Activated CD8-positive, alpha-beta memory T cell treated with anti-CD3 and anti-CD28 coated beads for 36 hours (primary cell): Measurements from ENCODE around the gene HMGB1. TPM values are rescaled to one million over a fixed set of nuclear protein-coding genes. Genes with fewer than 3 reads are reported as not detected.

Experiments used
- CTCF ChIA-PET: fragments of 350-600 bp; sonication (Branson Sonifier 250); formaldehyde crosslinking; loops from one replicate; lab custom pipeline; 2021; ENCODE audit warnings: antibody characterized with exemption; lab: Charles Lee
- POLR2A ChIA-PET: fragments of 350-600 bp; sonication (Branson Sonifier 250); formaldehyde crosslinking; loops from one replicate; lab custom pipeline; 2021; ENCODE audit warnings: antibody characterized with exemption; lab: Charles Lee
- total RNA-seq, 2 experiments: library from RNA; stranded (reverse); gene quantifications; one replicate each; pipeline ENCODE4 v1.2.3, GENCODE V29; 2021

The HMGB1 gene
- total RNA-seq, result 100 to 1,000 TPM; 743 to 745 TPM

DNA sequence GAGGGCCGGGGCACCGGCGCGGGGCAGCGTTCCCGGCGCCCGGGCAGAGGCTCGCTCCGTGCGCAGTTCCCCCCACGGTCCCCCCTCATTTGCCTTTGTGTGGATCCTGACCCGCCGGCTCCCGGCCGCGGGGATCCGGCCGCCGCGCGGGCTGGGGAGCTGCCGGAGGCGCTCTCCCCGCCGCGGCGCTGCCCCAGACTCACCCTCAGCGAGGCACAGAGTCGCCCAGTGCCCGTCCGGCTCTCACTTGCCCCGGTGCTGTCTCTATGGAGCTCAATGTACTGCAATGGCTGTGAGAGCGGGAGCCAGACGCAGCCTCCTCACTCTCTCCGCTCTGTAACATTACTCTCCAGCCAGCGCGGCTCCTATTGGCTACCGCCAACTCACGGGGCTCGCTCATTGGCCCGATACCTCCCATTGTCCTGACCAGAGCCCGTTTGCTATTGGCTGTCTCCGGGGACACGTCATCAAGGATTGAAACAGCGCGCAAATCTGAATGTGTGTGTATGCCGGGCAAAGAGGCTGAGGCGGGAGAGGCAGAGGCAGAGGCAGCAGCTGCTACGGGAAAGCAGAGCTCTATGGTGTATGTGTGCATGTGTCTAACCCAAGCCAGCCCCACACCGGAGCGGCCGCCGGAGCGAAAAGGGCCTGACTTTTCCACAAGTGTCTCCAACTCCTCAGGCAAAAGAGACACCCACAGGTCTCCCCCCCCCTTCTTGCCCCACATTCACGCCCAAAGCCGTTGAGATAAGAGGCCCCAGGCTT is at the start of gene HMGB1:
Gene HMGB1 (minus strand): TSS at position 344 of the 765 bp plus-strand sequence. CDS start 2,256 bp downstream, outside the sequence.
- ChIA-PET POLR2A (interaction anchor here (0.8 to 3.4 kb wide), 4 partner anchors 71 to 902 kb away, joined by 3 to 32 read pairs (median 5); partner anchors contain the start of gene USPL1), CTCF (interaction anchor here (1.2 kb wide), 1 partner anchor 152 kb away, joined by 5 read pairs; the partner anchor contains the start of gene USPL1)

DNA sequence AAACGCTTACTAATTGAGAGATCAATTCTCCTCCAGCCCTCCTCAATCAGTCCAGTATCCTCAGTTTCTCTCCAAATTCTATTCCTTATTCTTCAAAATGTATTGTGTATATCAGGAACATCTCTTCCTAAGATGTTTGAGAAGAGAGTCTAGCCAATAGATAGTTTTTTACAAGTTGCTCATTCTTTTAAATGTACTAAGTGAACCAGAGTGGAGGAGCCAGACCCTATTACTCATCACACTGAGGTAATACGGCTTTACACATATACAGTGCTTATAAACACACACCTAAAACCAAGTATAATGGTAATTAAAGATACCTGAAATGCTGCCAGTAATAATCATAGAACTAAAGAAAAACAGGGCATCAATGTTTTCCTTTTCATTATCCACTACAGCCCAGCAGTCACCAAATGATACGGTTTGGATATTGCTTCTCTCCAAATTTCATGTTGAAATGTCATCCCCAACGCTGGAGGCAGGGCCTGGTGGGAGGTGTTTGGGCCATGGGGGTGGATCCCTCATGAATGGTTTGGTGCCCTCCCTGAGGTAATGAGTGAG is 45.2 kb upstream of the HMGB1 start:
- ChIA-PET POLR2A (no interaction called here), CTCF (no interaction called here)

DNA sequence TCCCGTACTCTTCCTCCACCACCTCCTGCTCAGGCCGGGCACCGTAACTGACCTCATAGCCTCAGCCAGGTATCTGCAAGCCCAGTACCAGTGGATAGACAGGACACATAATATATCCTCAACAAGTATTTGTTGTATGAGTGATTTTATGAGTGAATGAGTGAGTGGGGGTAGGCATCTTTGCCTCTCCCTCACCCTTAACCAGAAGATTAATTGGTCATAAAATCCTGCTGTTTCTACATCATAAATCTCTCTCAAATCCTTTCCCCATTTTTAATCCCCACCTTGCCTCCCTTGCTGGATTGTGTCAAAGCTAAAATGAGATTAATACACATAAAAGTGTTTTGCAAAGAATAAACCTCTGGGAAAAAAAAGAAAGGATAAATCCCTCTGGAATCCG is 44.4 kb upstream of the HMGB1 start:
- ChIA-PET POLR2A (no interaction called here), CTCF (no interaction called here)

DNA sequence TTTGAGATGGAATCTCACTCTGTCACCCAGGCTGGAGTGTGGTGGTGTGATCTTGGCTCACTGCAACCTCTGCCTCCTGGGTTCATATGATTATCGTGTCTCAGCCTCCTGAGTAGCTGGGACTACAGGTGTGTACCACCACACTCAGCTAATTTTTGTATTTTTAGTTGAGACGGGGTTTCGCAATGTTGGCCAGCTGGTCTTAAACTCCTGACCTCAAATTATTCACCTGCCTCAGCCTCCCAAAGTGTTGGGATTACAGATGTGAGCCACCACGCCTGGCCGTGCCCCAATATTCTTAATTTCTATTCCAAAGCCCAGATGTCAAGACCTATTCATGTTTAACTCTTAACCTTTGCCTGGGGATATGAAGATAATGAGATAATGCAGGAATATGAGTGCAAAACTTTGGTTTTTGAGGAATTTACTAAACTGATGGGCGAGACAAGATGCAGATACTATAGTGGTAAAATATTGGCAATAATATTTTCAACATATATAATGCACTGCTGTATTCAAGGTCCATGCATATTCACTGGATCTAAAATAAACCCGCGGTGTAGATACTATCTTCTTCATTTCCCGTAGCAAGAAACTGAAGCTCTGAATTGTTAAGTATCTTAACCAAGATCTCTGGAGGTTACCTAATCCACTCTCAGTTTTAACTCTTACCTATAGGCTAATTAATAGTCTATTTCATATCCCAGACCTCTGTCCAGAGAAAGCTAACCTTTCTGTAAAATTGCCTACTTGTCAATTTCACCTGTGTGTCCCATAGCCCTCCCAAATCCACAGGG is 43.7 kb upstream of the HMGB1 start:
- CTCF ChIA-PET, result no interaction called here
- POLR2A ChIA-PET, result no interaction called here

DNA sequence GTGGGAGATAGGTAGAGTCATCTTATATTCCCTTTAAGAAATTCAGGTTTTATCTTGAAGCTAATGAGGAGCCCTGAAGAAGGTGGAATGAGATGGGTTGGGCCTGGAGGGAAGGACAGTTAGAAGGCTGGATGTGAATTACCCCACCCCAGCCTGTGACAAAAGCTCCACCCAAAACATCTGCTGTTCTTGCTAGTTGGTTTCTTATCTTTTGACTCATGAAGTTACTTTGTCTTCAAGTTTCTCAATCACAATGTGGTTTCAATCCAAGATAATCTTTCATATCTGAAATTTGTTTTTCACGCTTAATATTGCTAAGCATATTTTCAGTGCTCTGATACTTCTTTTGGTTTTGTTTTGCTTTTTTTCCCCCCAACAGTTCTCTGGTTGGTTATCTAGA is 38.3 kb upstream of the HMGB1 start:
- POLR2A ChIA-PET, result no interaction called here
- CTCF ChIA-PET, result interaction anchor here (0.5 to 0.6 kb wide), 2 partner anchors 50 to 305 kb away, joined by 4 read pairs; no protein-coding TSS in a partner anchor

DNA sequence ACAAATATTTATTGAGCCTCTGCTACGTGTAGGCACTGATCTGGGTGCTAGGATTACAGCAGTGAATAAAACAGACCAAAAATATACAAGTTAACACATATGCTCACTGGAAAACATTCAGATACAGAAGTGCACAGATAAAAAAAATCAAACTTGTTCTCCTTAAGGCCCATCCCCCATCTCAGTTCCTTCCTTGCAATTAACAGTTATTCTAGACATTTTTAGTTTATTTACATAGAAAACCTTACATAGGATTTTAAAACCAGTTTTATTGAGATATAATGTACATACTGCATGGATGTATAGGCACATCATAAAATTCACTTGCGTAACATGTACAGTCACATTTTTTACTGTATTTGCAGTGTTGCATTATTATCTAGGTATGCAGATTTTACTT is 36.5 kb upstream of the HMGB1 start:
- ChIA-PET POLR2A (no interaction called here), CTCF (no interaction called here)

DNA sequence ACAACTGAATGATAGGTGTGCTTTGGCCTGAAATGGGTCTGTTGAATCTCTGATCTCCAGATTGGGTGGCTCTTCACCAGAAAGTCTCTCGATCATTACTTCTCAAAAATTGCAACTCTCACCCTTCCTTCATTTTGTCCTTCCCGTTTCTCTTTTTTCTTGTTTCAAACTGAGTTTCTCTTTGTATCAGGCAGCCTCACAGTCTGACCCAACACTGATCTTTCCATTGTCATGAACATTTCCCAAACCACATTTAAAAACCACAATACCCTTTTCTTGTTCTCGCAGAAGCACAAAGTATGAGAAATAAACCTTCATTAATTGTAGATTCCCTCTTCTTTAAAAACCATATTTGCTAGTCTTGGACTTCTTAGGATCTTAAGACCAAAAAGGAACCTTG is 33.6 kb upstream of the HMGB1 start:
- POLR2A ChIA-PET, result no interaction called here
- CTCF ChIA-PET, result no interaction called here

DNA sequence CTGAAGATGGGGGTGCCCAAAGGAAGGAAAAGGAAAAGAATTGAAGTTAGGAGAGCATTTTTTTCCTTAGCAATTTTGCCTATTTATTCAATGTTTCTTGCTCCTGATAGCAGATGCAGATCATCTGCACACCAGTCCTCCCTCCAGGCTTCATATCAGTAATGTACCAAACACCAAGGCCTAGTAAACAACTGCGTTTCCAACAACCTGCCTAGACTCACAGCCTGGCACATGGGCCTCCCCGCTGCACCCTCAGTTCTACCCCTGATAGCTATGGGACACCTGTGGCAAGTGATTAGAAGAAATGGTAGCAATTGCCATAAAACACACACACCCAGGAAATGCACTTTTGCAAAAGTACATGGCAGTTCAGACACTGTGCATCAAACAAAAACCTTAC is 30.4 kb upstream of the HMGB1 start:
- CTCF ChIA-PET, result no interaction called here
- POLR2A ChIA-PET, result no interaction called here

DNA sequence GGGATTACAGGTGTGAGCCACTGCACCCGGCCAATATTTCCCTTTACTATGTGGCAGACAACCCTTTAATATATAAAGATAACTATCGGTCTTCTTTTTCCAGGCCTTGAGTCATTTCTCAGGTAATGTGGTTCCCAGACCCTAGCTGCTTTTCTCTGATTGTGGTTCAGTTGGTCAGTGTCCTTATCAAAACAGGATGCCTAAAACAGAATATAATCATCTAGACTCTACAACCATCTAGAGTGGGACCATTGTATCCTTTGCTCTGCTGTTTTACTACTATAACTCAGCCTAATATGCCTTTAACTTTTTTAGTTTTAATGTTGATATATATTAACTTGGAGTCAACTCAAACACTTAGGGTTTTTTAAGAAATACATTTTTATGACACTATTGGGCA is 30.0 kb upstream of the HMGB1 start:
- ChIA-PET CTCF (no interaction called here), POLR2A (no interaction called here)

DNA sequence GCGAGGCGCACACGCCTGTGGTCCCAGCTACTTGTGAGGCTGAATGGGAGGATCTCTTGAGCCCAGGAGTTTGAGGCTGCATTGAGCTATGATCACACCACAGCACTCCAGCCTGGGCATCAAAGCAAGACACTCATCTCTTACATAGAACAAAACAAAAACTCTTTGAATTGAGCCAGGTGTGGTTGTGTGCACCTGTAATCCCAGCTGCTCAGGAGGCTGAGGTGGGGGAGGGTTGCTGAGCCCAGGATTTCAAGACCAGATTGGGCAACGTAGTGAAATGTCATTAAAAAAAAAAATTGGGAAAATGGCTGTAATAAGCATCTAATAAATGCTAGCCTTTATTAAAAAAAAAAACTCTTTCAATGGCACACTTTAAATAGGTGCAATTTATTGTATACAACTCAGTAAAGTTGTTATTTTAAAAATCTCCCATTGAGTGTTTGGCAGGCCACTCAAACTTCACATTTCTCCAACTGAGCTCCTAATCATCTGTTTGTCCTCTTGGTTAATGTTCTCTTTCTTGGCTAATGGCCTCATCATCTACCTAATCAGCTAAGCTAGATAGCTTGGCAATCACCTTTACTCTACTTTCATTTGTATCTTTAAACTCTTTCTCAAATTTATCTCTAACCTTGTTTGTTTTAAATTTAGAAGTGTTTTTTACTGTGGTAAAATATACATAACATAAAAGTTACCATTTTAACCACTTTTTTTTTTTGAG is 28.1 kb upstream of the HMGB1 start:
- ChIA-PET POLR2A (no interaction called here), CTCF (interaction anchor here (0.7 kb wide), 1 partner anchor 77 kb away, joined by 3 read pairs; no protein-coding TSS in a partner anchor)

DNA sequence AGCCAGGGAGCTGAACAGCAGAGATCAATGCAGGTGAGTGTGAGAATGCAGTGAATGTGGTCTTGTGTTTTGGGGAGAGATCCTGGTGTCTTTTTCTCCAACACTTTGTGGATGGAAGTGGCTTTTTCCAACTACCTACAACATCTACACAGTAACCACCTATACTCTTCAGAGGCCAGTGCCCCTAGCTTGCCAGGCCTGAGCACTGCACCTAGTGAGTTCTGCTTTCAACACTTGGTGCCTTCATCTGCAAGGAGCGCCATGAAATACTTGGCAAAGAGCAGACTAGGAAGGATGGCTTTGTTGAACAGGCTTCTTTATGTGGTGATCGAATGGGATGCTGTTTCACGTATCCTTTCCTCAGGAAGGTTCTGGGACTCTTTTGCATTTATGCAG is 21.3 kb upstream of the HMGB1 start:
- CTCF ChIA-PET, result no interaction called here
- POLR2A ChIA-PET, result no interaction called here

DNA sequence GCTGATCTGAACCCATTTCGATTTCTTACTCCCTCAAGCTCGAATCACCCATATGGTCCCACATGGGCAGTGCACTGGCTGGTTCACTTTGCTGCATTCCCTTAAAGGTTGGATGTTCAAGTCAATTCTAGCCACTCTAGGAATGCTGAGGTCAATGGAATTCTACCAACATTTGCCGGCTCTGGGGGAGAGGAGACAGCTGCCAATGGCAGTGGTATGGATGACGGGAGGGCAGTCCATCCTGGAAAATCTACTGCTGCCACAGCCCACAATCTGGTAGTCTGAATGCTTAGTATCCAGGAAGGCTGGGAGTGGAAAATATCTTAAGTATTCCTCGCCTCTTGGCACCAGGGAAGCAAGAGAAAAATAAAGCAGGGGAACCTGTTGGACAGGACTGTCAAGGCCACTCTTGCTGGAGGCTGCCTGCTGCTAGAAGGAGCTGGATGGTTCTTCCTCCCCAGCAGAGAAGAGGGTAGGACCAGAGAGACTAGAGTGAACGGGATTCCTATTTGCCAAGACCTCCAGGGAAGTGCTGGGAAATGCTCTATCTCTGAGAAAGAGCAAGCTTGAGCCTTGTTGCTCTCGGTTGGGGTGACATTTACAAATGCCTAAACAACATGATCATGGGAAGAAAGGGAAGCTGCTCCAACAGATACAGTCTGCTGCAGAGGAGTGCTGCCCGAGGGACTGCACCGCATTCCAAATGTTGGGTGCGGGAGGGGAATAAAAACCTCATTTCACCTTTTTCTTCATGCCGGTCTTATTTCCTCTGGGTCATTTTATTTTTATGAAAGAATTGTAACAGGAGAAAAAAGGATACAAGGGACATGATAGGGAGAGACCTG is 20.7 kb upstream of the HMGB1 start:
- ChIA-PET POLR2A (no interaction called here), CTCF (no interaction called here)

DNA sequence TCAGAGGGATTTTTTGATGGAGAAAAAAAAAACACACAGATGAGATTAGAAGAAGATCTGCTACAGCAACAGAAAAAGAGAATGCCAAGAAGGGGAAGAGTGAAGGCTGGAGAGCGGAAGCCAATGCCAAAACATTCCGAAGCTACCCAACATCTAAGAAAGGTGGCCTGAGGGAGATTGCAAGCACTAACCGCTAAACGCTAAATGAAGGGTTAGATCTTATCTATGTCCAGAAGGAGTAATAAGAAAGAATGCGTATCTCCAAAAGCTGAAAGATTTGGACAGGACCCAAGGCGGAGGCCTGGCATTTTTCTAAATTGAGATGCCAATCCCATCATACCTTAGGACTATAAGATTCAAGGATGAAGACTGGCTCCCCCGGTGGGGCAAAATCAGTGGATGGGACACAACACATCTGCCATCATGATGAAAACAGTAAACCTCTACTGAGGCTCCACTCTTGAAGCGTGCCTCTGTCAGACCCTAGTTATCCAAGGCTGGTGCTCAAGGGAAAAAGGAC is 15.6 kb upstream of the HMGB1 start:
- ChIA-PET POLR2A (no interaction called here), CTCF (interaction anchor here (0.9 kb wide), 1 partner anchor 106 kb away, joined by 3 read pairs; no protein-coding TSS in a partner anchor)

DNA sequence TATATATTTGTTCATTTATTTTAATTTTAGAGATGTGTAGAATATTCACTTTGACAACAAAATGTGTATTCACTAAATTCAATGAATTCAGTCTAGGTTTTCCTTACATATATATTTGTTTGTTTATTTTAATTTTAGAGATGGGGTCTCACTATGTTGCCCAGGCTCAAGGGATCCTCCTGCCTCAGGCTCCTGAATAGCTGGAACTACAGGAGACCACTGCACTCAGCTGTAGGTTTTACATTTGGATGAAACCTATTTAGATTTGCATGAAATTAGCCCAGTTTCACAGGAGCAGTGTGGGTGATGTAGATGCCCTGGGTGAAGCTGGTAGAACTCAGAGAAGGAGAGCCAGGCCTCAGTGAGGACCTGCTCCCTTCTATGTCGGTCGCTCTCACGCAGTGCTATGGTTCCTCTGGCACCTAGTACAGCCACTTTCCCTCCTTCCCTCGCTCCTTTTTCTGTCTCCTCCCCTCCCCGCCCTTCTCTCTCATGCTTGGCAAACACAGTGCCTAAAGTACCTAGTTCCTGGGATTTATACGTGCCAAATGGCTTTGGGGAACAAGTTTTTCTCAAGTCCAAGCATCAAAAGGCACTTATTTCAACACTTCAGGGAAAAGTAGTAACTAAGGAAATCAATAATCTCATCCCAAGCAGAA is 14.7 kb upstream of the HMGB1 start:
- POLR2A ChIA-PET, result no interaction called here
- CTCF ChIA-PET, result no interaction called here

DNA sequence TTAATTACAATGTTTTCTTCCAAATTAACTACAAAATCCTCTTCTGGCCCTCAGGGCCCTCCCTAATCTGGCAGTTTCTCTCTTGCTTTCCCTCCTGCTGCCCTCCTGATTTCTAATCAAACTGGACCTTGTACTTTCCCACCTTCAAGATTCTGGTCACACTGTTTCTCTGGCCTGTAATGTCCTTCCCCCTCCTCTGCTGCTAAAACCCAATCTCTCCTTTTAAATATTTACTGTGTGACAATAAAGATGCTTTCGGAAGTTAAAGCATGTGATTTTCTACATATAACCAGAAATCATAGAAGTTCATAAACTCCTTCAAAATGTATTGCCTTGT is 14.1 kb upstream of the HMGB1 start:
- ChIA-PET POLR2A (no interaction called here), CTCF (no interaction called here)

DNA sequence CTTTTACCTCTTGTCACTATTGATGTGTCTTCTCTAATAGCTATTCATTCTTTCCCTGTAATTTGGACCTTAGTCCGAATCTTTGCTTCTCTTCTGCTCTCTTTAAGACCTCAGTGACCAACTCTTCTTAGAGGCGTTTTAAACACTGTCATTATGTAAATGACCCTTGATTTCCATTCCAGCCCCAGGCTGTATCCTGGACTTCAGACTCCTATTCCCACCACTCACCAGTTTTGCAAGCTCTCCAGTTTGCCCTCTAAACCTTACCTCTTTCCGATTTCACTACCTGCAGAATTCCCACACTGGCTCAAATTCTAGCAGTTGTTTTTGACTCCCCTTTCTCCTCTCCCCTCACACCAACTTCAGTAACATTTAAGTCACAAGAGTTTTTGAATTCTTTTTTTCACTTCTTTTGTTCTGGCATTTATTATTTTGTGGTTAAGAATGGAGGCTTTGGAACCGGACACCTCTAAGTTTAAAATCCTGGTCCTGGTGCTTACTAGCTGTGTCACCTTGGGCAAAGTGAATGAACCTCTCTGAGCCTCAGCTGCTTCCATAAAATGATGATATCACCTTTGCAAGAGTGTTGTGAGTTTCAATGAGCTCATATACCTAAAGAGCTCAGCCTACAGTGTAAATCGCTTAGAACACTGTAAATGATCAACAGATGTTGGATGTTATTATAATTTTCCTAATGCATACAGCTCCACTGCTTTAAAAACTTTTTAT is 13.6 kb upstream of the HMGB1 start:
- CTCF ChIA-PET, result interaction anchor here (0.7 kb wide), 1 partner anchor 1753 kb away, joined by 4 read pairs; no protein-coding TSS in a partner anchor
- POLR2A ChIA-PET, result interaction anchor here (0.5 kb wide), 1 partner anchor 311 kb away, joined by 3 read pairs; no protein-coding TSS in a partner anchor
